Neutrophil (primary cell): ENCODE data around the gene ARHGAP6.

Experiments used
- H3K27ac ChIP-seq: fragments of 200-600 bp; sonication (generic); 2 replicates; pipeline ENCODE4 v1.5.1; 2016; ENCODE audit warnings: mild to moderate bottlenecking, moderate library complexity
- H3K27me3 ChIP-seq: fragments of 200-600 bp; sonication (generic); 2 replicates; pipeline ENCODE4 v1.6.0; 2016; ENCODE audit warnings: mild to moderate bottlenecking
- H3K36me3 ChIP-seq: fragments of 200-600 bp; sonication (generic); 2 replicates; pipeline ENCODE4 v1.5.1; 2017
- H3K4me1 ChIP-seq, 2 experiments: fragments of 200-600 bp in 1 of 2; sonication (generic) in 1 of 2; 1 replicate in 1 of 2; 2 replicates in 1 of 2; pipeline versions ENCODE4 v1.5.1 to v1.6.1; 2013 to 2016; ENCODE audit warnings: low read depth in 1 of 2, low read length in 1 of 2, mild to moderate bottlenecking in 1 of 2, moderate library complexity in 1 of 2; ENCODE audit not compliant: control insufficient read depth in 1 of 2, insufficient read depth in 1 of 2
- H3K4me3 ChIP-seq, 2 experiments: fragments of 200-600 bp in 1 of 2; sonication (generic) in 1 of 2; 1 replicate in 1 of 2; 2 replicates in 1 of 2; pipeline ENCODE4 v1.5.1; 2013 to 2016; ENCODE audit warnings: low read depth in 1 of 2, low read length in 1 of 2, mild to moderate bottlenecking in 1 of 2, moderate library complexity in 1 of 2
- H3K9me3 ChIP-seq: fragments of 200-600 bp; sonication (generic); 2 replicates; pipeline ENCODE4 v1.5.1; 2016
- TF ChIP-seq, protein P1 (sequence below): fragments of 200-600 bp; sonication (generic); IDR thresholded peaks from 2 replicates; pipeline ENCODE4 v1.5.1; 2016; ENCODE audit warnings: antibody characterized with exemption

The ARHGAP6 gene

DNA sequence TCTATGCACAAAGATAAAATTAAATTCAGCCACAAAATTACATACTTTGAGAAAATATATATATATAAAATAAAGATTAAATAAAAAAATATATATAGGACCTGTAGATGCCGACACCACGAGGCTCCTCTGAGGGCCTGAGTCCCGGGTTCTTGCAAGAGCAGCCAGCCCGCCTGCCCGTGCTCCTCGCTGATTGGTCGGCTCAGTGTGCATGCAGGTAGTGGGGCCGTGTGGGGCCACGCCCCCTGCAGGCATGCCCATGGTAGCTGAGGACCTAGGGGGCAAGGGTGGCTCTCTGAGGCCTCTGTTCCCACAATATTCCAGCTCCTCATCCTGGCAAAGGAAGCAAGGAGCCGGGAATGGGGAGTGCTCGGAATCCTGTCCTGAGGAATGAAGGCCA, 453.0 kb downstream of the ARHGAP6 start:
- H3K36me3 ChIP-seq, result no peaks in the 10 kb centered on the region
- no peaks in the 10 kb centered on the region for H3K9me3 ChIP-seq
- H3K4me1 ChIP-seq, result no peaks in the 10 kb centered on the region
- TF ChIP-seq, protein P1, sequence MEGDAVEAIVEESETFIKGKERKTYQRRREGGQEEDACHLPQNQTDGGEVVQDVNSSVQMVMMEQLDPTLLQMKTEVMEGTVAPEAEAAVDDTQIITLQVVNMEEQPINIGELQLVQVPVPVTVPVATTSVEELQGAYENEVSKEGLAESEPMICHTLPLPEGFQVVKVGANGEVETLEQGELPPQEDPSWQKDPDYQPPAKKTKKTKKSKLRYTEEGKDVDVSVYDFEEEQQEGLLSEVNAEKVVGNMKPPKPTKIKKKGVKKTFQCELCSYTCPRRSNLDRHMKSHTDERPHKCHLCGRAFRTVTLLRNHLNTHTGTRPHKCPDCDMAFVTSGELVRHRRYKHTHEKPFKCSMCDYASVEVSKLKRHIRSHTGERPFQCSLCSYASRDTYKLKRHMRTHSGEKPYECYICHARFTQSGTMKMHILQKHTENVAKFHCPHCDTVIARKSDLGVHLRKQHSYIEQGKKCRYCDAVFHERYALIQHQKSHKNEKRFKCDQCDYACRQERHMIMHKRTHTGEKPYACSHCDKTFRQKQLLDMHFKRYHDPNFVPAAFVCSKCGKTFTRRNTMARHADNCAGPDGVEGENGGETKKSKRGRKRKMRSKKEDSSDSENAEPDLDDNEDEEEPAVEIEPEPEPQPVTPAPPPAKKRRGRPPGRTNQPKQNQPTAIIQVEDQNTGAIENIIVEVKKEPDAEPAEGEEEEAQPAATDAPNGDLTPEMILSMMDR, result no peak
- no peak overlapping the region for H3K4me3 ChIP-seq
- H3K27me3 ChIP-seq, result no peaks in the 10 kb centered on the region
- H3K27ac ChIP-seq, result no peak overlapping the region

DNA sequence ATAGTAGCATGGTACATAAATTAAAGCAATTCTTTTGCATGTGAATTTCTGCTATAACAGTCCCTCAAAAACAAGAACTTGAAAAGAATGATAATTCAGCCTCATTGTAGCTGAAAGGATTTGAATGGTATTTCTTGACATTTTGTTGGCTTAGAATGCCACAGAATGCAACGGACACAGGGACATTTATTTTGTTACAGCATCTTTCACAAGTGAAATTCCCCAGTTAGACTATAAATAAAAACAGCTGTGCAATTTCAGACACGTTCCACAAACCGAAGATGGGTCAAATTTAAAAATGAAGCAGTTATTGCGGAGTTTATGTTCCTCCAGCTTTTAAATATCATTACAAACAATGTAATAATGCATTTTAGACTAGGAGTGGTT, 455.3 kb downstream of the ARHGAP6 start:
- TF ChIP-seq, protein P1, result no peak
- no peak overlapping the region for H3K4me3 ChIP-seq
- H3K27me3 ChIP-seq, result no peaks in the 10 kb centered on the region

DNA sequence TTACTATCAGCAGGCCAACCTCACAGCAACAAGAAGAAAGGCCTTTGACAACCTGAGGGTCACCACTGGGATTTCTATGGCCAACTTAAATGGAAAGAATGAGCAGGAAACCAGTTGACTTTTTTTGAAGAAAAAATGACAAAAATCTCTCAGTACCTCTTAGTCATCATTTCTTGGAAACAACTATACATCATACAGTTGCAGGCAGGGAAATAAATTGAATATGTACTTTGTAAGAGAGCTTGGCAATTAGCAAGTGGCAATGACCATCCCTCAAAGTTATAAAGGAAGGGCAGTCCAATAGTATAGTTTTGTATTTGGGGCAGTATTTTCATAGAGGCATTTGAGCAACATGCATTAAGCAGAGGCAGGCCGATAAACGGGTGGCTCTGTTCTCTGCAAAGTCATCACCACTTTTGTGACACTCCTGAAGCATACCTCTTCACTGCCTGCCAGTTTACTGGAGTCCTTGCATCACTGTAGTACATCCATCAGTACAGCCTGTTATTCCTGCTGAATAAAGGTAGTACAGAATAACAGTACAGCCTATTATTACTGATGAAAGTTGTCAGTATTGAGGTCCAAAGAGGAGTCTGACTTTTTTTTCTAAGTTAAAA, 455.8 kb downstream of the ARHGAP6 start:
- H3K27ac ChIP-seq, result no peak overlapping the region
- H3K36me3 ChIP-seq, result no peaks in the 10 kb centered on the region
- TF ChIP-seq, protein P1, result no peak
- no peaks in the 10 kb centered on the region for H3K9me3 ChIP-seq
- no peak overlapping the region for H3K4me3 ChIP-seq
- no peaks in the 10 kb centered on the region for H3K4me1 ChIP-seq
- H3K27me3 ChIP-seq, result no peaks in the 10 kb centered on the region

More for the DNA sequence above, 455.3 kb downstream of the ARHGAP6 start:
- H3K4me1 ChIP-seq, result no peaks in the 10 kb centered on the region
- H3K36me3 ChIP-seq, result no peaks in the 10 kb centered on the region
- no peaks in the 10 kb centered on the region for H3K9me3 ChIP-seq
- no peak overlapping the region for H3K27ac ChIP-seq

DNA sequence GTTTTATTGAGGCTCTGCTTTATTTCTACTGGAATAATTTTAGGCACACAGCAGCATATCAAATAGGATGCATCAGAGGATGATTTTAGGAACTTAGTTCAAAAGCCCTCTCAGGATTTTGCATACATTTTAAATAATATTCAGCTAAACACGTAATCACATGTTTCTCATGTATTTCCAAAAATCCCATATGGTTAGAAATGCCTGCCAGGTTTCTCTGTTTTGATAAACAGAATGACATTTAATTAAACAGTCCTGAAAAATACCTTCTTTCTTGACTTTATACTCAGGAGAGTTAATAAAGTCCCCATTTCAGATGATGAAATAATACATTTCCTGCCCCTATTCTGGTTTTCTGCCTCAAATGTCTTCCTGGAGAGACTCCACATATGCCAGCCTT, 459.0 kb downstream of the ARHGAP6 start:
- no peak overlapping the region for H3K4me3 ChIP-seq
- no peaks in the 10 kb centered on the region for H3K36me3 ChIP-seq
- no peaks in the 10 kb centered on the region for H3K4me1 ChIP-seq
- H3K27me3 ChIP-seq, result no peaks in the 10 kb centered on the region
- TF ChIP-seq, protein P1, result no peak
- no peaks in the 10 kb centered on the region for H3K9me3 ChIP-seq
- H3K27ac ChIP-seq, result no peak overlapping the region

DNA sequence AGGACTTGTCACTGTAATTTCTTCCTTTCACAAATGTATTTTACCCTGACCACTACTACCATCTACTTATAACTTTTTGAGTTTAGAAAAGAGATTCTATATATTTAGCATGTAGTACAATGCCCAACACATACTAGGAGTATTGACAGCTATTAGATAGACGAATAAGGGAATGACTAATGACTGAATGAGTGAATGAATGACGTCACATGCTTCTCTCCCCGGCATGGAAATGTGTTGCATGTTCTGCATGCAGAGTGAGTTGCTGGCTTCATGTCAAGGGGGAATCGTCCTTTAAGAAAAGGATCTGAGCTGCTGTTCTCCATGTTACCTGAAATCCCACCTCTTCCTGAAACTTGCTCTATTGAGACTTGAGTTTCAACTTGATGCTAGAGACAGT, 459.9 kb downstream of the ARHGAP6 start:
- no peak overlapping the region for H3K27ac ChIP-seq
- no peaks in the 10 kb centered on the region for H3K4me1 ChIP-seq
- H3K4me3 ChIP-seq, result no peak overlapping the region
- no peaks in the 10 kb centered on the region for H3K36me3 ChIP-seq
- no peaks in the 10 kb centered on the region for H3K27me3 ChIP-seq
- H3K9me3 ChIP-seq, result no peaks in the 10 kb centered on the region
- TF ChIP-seq, protein P1, result no peak

DNA sequence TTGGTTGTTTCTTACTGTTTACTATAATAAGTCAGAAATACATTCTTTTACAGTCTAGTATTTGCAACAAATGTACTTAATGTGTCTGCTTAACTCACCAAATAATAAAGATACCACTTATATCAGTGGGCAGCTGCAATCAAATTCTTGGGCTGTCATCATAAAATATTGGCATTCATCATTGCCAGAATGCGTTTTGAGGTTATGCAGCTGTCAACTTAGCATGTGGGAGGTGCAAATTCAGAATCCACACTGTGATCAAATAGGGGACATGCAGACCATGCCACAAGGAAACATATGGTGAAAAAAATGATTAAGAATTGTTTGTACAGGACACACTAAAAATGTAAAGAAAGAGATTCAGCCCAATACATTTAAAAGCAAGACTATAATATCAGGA, 468.0 kb downstream of the ARHGAP6 start:
- no peaks in the 10 kb centered on the region for H3K36me3 ChIP-seq
- H3K4me1 ChIP-seq, result no peaks in the 10 kb centered on the region
- no peaks in the 10 kb centered on the region for H3K9me3 ChIP-seq
- no peak overlapping the region for H3K27ac ChIP-seq
- H3K27me3 ChIP-seq, result no peaks in the 10 kb centered on the region
- no peak overlapping the region for H3K4me3 ChIP-seq
- TF ChIP-seq, protein P1, result no peak
